ENCODE data around the gene WDFY4. TPM values are rescaled to one million over a fixed set of nuclear protein-coding genes. Genes with fewer than 3 reads are reported as not detected.

The WDFY4 gene
- total RNA-seq, 6 experiments from 2014 or later = not detected

- no peak for TF ChIP-seq CTCF (IDR thresholded peaks at IDR 0.05)
- Mint-ChIP-seq H3K4me3 (no peak overlapping the region), H3K27me3 (ENCODE audit: insufficient read depth) (peaks cover 39% of the 10 kb centered on the region), H3K36me3 (ENCODE audit: low read depth) (no peaks in the 10 kb centered on the region), H3K4me1 (ENCODE audit: low read depth) (no peaks in the 10 kb centered on the region), H3K9me3 (no peaks in the 10 kb centered on the region), H3K27ac (no peak overlapping the region)
- DNase-seq = no peak
Measured at GRCh38 chr10:48946891-48947500, 262.3 kb downstream of the WDFY4 start.

GRCh38 chr10:48947690-48948469 is 263.2 kb downstream of the WDFY4 start:
- TF ChIP-seq CTCF (IDR thresholded peaks at IDR 0.05) = no peak
- Mint-ChIP-seq H3K4me1 (ENCODE audit: low read depth) (no peaks in the 10 kb centered on the region), H3K9me3 (no peaks in the 10 kb centered on the region), H3K36me3 (ENCODE audit: low read depth) (no peaks in the 10 kb centered on the region), H3K27me3 (ENCODE audit: insufficient read depth) (peaks cover 36% of the 10 kb centered on the region), H3K27ac (no peak overlapping the region), H3K4me3 (no peak overlapping the region)
- DNase-seq = no peak

GRCh38 chr10:48948470-48949037 is 263.9 kb downstream of the WDFY4 start:
- H3K4me3 Mint-ChIP-seq = no peak overlapping the region
- no peak for TF ChIP-seq CTCF (IDR thresholded peaks at IDR 0.05)
- H3K27ac Mint-ChIP-seq = no peak overlapping the region
- no peaks in the 10 kb centered on the region for H3K4me1 Mint-ChIP-seq (ENCODE audit: low read depth)
- H3K9me3 Mint-ChIP-seq = no peaks in the 10 kb centered on the region
- no peaks in the 10 kb centered on the region for H3K36me3 Mint-ChIP-seq (ENCODE audit: low read depth)
- H3K27me3 Mint-ChIP-seq (ENCODE audit: insufficient read depth) = peaks cover 30% of the 10 kb centered on the region
- no peak for DNase-seq

GRCh38 chr10:48951707-48952106 is 267.0 kb downstream of the WDFY4 start:
- Mint-ChIP-seq H3K9me3 (no peaks in the 10 kb centered on the region), H3K4me1 (ENCODE audit: low read depth) (no peaks in the 10 kb centered on the region), H3K36me3 (ENCODE audit: low read depth) (no peaks in the 10 kb centered on the region), H3K27ac (no peak overlapping the region), H3K27me3 (ENCODE audit: insufficient read depth) (peaks cover 20% of the 10 kb centered on the region), H3K4me3 (no peak overlapping the region)
- TF ChIP-seq CTCF (IDR thresholded peaks at IDR 0.05) = no peak
- no peak for DNase-seq

GRCh38 chr10:48957361-48958151 is 272.9 kb downstream of the WDFY4 start:
- no peak for DNase-seq
- Mint-ChIP-seq H3K27me3 (ENCODE audit: insufficient read depth) (peaks cover 25% of the 10 kb centered on the region), H3K4me1 (ENCODE audit: low read depth) (no peaks in the 10 kb centered on the region), H3K27ac (no peak overlapping the region), H3K36me3 (ENCODE audit: low read depth) (no peaks in the 10 kb centered on the region), H3K9me3 (no peaks in the 10 kb centered on the region), H3K4me3 (no peak overlapping the region)
- no peak for TF ChIP-seq CTCF (IDR thresholded peaks at IDR 0.05)
